Endothelial cell of umbilical vein (primary cell): ENCODE results near the gene ITIH2. TPM values are rescaled to one million over a fixed set of nuclear protein-coding genes. Genes with fewer than 3 reads are reported as not detected.

Experiments used
- BruUV-seq: library from RNA; stranded (reverse); fragments of 400-500 nt; replicated peaks from 2 replicates; lab custom pipeline; 2021; lab: Mats Ljungman, UMichigan
- CTCF ChIA-PET: fragments of 300-600, 350-600 bp; sonication (Branson Sonifier 250); formaldehyde crosslinking; loops from one replicate; lab custom pipeline; 2021; ENCODE audit warnings: antibody characterized with exemption, inconsistent platforms; lab: Charles Lee
- POLR2A ChIA-PET: fragments of 300-600, 350-600 bp; sonication (Branson Sonifier 250); formaldehyde crosslinking; loops from one replicate; lab custom pipeline; 2021; ENCODE audit warnings: antibody characterized with exemption, inconsistent platforms; lab: Charles Lee
- DNase-seq: peaks from one replicate; pipeline ENCODE4 v3.0.0-alpha.2; 2011; ENCODE audit warnings: low read depth, low spot score
- FAIRE-seq: peaks from 2 replicates; lab custom pipeline; 2011; peaks lifted over from hg19 to GRCh38; lab: Jason Lieb, UNC
- H2AFZ ChIP-seq: 2 replicates; pipeline ENCODE4 v1.6.0; 2012; ENCODE audit warnings: low read depth, low read length, control low read depth, inconsistent platforms
- H3K27ac ChIP-seq: 2 replicates; pipeline ENCODE4 v1.5.1; 2011; ENCODE audit warnings: low read depth, mild to moderate bottlenecking, control low read depth, low read length, moderate library complexity; ENCODE audit not compliant: insufficient read depth
- H3K27me3 ChIP-seq, 2 experiments: 2 replicates each; pipeline versions ENCODE4 v1.6.0 to v1.6.1; 2011; ENCODE audit warnings: low read length in 2 of 2, mixed read lengths in 1 of 2; ENCODE audit not compliant: control insufficient read depth in 2 of 2, insufficient read depth in 2 of 2
- H3K36me3 ChIP-seq, 2 experiments: 2 replicates in 1 of 2; 3 replicates in 1 of 2; pipeline ENCODE4 v1.5.1; 2011; ENCODE audit warnings: low read length in 2 of 2, mild to moderate bottlenecking in 1 of 2, moderate library complexity in 1 of 2; ENCODE audit not compliant: control insufficient read depth in 2 of 2, insufficient read depth in 2 of 2; ENCODE audit errors: extremely low read depth in 1 of 2
- H3K4me1 ChIP-seq: 3 replicates; pipeline ENCODE4 v1.5.1; 2011; ENCODE audit warnings: mild to moderate bottlenecking, low read length; ENCODE audit not compliant: control insufficient read depth, insufficient read depth; ENCODE audit errors: extremely low read depth
- H3K4me2 ChIP-seq: 2 replicates; pipeline ENCODE4 v1.6.1; 2011; ENCODE audit warnings: low read length, control low read depth, mixed read lengths; ENCODE audit not compliant: insufficient read depth
- H3K4me3 ChIP-seq, 3 experiments: fragments of 200-600 bp in 1 of 3; sonication (generic), shearing (Covaris generic) in 1 of 3; replicated peaks in 1 of 3; 2 replicates each; pipeline ENCODE4 v1.5.1; 2011 to 2016; ENCODE audit warnings: control low read depth in 3 of 3, low read length in 3 of 3, mild to moderate bottlenecking in 2 of 3, inconsistent platforms in 1 of 3, low read depth in 1 of 3, moderate library complexity in 1 of 3; ENCODE audit not compliant: insufficient read depth in 1 of 3
- H3K79me2 ChIP-seq: 2 replicates; pipeline ENCODE4 v1.6.0; 2012; ENCODE audit warnings: low read length, inconsistent platforms; ENCODE audit not compliant: control insufficient read depth, insufficient read depth
- H3K9ac ChIP-seq: replicated peaks from 2 replicates; pipeline ENCODE3; 2011; ENCODE audit warnings: low read length, control low read depth; ENCODE audit not compliant: insufficient read depth; ENCODE audit errors: extremely low read depth
- H3K9me1 ChIP-seq: replicated peaks from 3 replicates; pipeline ENCODE4 v1.6.0; 2011; ENCODE audit warnings: mild to moderate bottlenecking, low read length; ENCODE audit not compliant: control insufficient read depth, insufficient read depth; ENCODE audit errors: extremely low read depth
- H3K9me3 ChIP-seq: replicated peaks from 2 replicates; pipeline ENCODE4 v1.5.1; 2012; ENCODE audit warnings: low read length, inconsistent platforms; ENCODE audit not compliant: control insufficient read depth, insufficient read depth
- H4K20me1 ChIP-seq: replicated peaks from 2 replicates; pipeline ENCODE3; 2011; ENCODE audit warnings: mild to moderate bottlenecking, low read length; ENCODE audit not compliant: control insufficient read depth, insufficient read depth; ENCODE audit errors: extremely low read depth
- EZH2 ChIP-seq: IDR thresholded peaks from 2 replicates; pipeline ENCODE4 v1.6.1; 2012; ENCODE audit warnings: borderline replicate concordance, low read depth, mild to moderate bottlenecking, moderate library complexity, low read length, inconsistent platforms; ENCODE audit not compliant: severe bottlenecking
- FOS ChIP-seq: IDR thresholded peaks from 2 replicates; pipeline ENCODE4 v1.6.1; 2011; ENCODE audit warnings: mild to moderate bottlenecking, low read length, moderate library complexity, borderline replicate concordance; ENCODE audit not compliant: insufficient read depth
- GATA2 ChIP-seq: IDR thresholded peaks from 2 replicates; pipeline ENCODE4 v1.7.0; 2011; ENCODE audit warnings: low read depth, mild to moderate bottlenecking, moderate library complexity, mixed read lengths, low read length; ENCODE audit not compliant: insufficient read length, insufficient read depth
- JUN ChIP-seq: IDR thresholded peaks from 2 replicates; pipeline ENCODE4 v1.6.1; 2011; ENCODE audit warnings: borderline replicate concordance, low read depth; ENCODE audit not compliant: insufficient read length, insufficient read depth
- MYC ChIP-seq: IDR thresholded peaks from one replicate; pipeline ENCODE4 v1.6.1; 2011; ENCODE audit warnings: mild to moderate bottlenecking, low read depth, low read length
- POLR2A ChIP-seq: IDR thresholded peaks from 2 replicates; pipeline ENCODE4 v1.6.1; 2012; ENCODE audit warnings: low read depth, mild to moderate bottlenecking, control low read depth, low read length
- POLR2AphosphoS5 ChIP-seq: IDR thresholded peaks from 2 replicates; pipeline ENCODE4 v1.6.1; 2012; ENCODE audit warnings: low read depth, mild to moderate bottlenecking, control low read depth, low read length, moderate library complexity; ENCODE audit not compliant: insufficient read depth
- dilution Hi-C: fragments of 300-500 bp; cut with MboI; formaldehyde crosslinking; loops from one replicate; pipeline ENCODE4 v1.15.0; 2019; ENCODE audit warnings: low sequenced_read_pairs; ENCODE audit not compliant: extremely low pct_ligation_motif_present
- intact Hi-C: fragments of 100-400 bp; cut with micrococcal nuclease; formaldehyde crosslinking; loops from one replicate; pipeline ENCODE4 v1.10.0; 2022
- polyA plus RNA-seq, 4 experiments: library from polyadenylated mRNA; depleted of rRNA in 3 of 4; stranded (reverse) in 3 of 4; unstranded in 1 of 4; fragments of >200 nt; gene quantifications; 2 replicates each; pipeline versions ENCODE4 v1.2.1 to v1.2.3, GENCODE V29; 2011 to 2012; ENCODE audit warnings: missing spikeins in 1 of 4
- total RNA-seq: library from RNA; stranded (reverse); gene quantifications from 2 replicates; pipeline ENCODE4 v1.2.3, GENCODE V29; 2021
- TF ChIP-seq, protein P1 (sequence below), 2 donors: IDR thresholded peaks; 1 replicate in 1 of 2; 2 replicates in 1 of 2; pipeline ENCODE4 v1.5.1; 2011; ENCODE audit warnings: low read length in 2 of 2, mild to moderate bottlenecking in 2 of 2, moderate library complexity in 2 of 2, control low read depth in 1 of 2, inconsistent platforms in 1 of 2, low read depth in 1 of 2; ENCODE audit not compliant: insufficient read depth in 1 of 2; ENCODE audit errors: extremely low read depth in 1 of 2
- TF ChIP-seq, protein P2 (sequence below): IDR thresholded peaks from 2 replicates; pipeline ENCODE4 v1.6.1; 2011; ENCODE audit not compliant: insufficient read depth, insufficient read length

Gene ITIH2
- total and polyA plus RNA-seq, 2 donors (not counting 3 experiments of a cell fraction or from before 2014, with no cell fraction given), result not detected

DNA sequence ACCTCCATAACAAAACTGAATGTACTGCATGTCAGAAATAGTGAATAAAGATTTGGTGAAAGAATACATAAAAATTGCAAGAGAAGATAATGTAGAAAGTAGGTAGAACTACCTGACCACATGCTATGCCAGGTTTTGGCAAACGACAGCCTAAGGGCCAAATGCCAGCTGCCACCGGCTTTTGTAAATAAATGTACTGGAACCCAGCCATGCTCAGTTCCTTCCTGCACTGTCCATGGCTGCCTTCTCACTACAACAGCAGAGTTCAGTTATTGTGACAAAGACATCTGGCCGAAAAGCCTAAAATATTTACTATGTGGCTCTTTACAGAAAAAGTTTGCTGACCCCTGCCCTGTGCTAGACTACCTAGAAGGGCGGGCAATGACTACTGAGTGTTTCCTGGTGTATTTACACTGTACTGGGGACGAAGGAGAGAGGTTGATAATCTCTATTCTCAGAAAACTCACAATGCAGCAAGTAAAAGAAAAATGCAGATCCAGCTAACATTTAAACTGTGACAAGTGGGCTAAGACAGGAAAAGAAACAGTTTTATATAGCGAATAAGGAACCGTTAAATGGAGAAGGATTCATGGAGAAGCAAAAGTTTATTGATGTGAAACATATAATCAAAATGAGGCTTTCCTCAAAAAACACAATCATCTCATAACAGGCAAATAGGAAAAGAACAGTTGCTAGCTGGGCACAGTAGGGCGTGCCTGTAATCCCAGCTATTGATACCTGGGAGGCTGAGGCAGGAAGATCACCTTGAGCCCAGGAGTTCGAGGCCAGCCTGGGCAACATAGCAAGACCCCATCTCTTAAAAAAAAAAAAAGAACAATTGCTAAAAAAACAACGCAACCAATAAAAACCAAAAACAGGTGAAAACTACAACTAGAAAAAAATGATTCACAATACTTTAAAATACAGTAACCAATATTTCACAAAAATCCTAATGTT lies 71.0 kb downstream of the ITIH2 start:
- H2AFZ ChIP-seq, result no peak overlapping the region
- dilution Hi-C loops (no loop called here), intact Hi-C loops (loop anchor here (1.0 kb wide), 1 partner anchor 14 kb away; the partner anchor contains the start of gene ATP5F1C)
- no peak overlapping the region for H3K4me3 ChIP-seq
- no peaks in the 10 kb centered on the region for H3K27me3 ChIP-seq
- ChIA-PET CTCF (interaction anchor here (0.6 to 1.4 kb wide), 3 partner anchors 14 to 17 kb away, joined by 3 to 4 read pairs (median 3); partner anchors contain the start of genes ATP5F1C and KIN), POLR2A (interaction anchor here (0.7 kb wide), 1 partner anchor 14 kb away, joined by 4 read pairs; the partner anchor contains the start of genes ATP5F1C and KIN)
- FAIRE-seq (peak; percentile 81), DNase-seq (peak; percentile 62)
- H3K27ac ChIP-seq, result peak overlapping the region; percentile 11
- H3K79me2 ChIP-seq, result no peaks in the 10 kb centered on the region
- peak overlapping the region; percentile 21 for H3K4me2 ChIP-seq
- peaks cover 12% of the 10 kb centered on the region for H3K4me1 ChIP-seq
- no TSS peak for BruUV-seq
- peaks cover 5 to 16% of the 10 kb centered on the region in 2 experiments for H3K36me3 ChIP-seq
- H3K9me1 ChIP-seq, result no peaks in the 10 kb centered on the region
- no peaks in the 10 kb centered on the region for H3K9me3 ChIP-seq
- no peaks in the 10 kb centered on the region for H4K20me1 ChIP-seq
- no peak for TF ChIP-seq GATA2
- TF ChIP-seq, protein P1, sequence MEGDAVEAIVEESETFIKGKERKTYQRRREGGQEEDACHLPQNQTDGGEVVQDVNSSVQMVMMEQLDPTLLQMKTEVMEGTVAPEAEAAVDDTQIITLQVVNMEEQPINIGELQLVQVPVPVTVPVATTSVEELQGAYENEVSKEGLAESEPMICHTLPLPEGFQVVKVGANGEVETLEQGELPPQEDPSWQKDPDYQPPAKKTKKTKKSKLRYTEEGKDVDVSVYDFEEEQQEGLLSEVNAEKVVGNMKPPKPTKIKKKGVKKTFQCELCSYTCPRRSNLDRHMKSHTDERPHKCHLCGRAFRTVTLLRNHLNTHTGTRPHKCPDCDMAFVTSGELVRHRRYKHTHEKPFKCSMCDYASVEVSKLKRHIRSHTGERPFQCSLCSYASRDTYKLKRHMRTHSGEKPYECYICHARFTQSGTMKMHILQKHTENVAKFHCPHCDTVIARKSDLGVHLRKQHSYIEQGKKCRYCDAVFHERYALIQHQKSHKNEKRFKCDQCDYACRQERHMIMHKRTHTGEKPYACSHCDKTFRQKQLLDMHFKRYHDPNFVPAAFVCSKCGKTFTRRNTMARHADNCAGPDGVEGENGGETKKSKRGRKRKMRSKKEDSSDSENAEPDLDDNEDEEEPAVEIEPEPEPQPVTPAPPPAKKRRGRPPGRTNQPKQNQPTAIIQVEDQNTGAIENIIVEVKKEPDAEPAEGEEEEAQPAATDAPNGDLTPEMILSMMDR (IDR thresholded peaks at IDR 0.05; ENCODE audit: extremely low read depth in 1 of 2, insufficient read depth in 1 of 2, low read depth in 1 of 2, low read length in 2 of 2), result no peak
- no peak for TF ChIP-seq MYC
- TF ChIP-seq, protein P2, sequence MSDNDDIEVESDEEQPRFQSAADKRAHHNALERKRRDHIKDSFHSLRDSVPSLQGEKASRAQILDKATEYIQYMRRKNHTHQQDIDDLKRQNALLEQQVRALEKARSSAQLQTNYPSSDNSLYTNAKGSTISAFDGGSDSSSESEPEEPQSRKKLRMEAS, result no peak
- no peak for TF ChIP-seq POLR2A
- TF ChIP-seq FOS, result no peak
- no peak for TF ChIP-seq JUN
- TF ChIP-seq POLR2AphosphoS5, result no peak
- TF ChIP-seq EZH2, result no peak
- H3K9ac ChIP-seq, result no peak overlapping the region
